ENCODE results near the gene CNGA3. TPM values are rescaled to one million over a fixed set of nuclear protein-coding genes. Genes with fewer than 3 reads are reported as not detected.
A peak's percentile ranks its signal among the peaks of the same experiment; 100 is the strongest.

CNGA3 gene
- polyA plus RNA-seq, 2 donors, result 0.02 to 0.05 TPM

GRCh38 chr2:98441706-98442450, 95.6 kb downstream of the CNGA3 start:
- no peaks in the 10 kb centered on the region for H3K27me3 ChIP-seq (ENCODE audit: control insufficient read depth in 1 of 2, insufficient read depth in 2 of 2, low read length in 2 of 2)
- H3K36me3 ChIP-seq (ENCODE audit: control insufficient read depth in 2 of 2, insufficient read depth in 2 of 2, low read length in 1 of 2), result no peaks in the 10 kb centered on the region
- H3K4me1 ChIP-seq (ENCODE audit: control insufficient read depth in 2 of 2, insufficient read depth in 2 of 2, low read length in 1 of 2), result peaks cover 0 to 9% of the 10 kb centered on the region in 2 donors
- H3K4me3 ChIP-seq (ENCODE audit: low read depth in 1 of 2, low read length in 2 of 2), result no peak overlapping the region
- H3K27ac ChIP-seq (ENCODE audit: low read depth in 2 of 2, low read length in 1 of 2), result no peak overlapping the region
- H3K9me3 ChIP-seq (ENCODE audit: control insufficient read depth in 2 of 2, insufficient read depth in 1 of 2, low read depth in 1 of 2, low read length in 1 of 2), result no peaks in the 10 kb centered on the region
- 72 to 85% methylated on average over 7 of the region's 7 CpGs for WGBS, 2 donors

DNA sequence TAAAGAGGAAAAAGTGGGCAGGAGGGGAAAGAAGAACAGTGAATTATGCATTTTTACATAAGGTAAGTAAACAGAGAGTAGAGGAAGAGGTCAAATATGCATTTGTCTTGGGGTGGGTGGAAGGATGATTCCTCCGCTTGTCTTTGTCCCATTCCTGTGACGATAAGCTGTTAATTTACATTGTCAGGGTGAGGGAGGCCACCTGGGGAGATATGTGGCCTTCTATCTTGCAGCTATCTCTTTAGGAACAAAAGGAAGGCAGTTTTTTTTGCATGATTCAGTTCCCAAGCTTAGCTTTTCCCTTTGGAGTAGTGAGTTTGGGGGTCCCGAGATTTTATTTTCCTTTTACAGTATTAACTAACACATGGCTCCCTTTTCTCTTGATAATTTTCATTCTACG, 96.2 kb downstream of the CNGA3 start:
- H3K36me3 ChIP-seq (ENCODE audit: control insufficient read depth in 2 of 2, insufficient read depth in 2 of 2, low read length in 1 of 2), result no peaks in the 10 kb centered on the region
- WGBS, 2 donors, result 73 to 78% methylated on average over 4 of the region's 4 CpGs

DNA sequence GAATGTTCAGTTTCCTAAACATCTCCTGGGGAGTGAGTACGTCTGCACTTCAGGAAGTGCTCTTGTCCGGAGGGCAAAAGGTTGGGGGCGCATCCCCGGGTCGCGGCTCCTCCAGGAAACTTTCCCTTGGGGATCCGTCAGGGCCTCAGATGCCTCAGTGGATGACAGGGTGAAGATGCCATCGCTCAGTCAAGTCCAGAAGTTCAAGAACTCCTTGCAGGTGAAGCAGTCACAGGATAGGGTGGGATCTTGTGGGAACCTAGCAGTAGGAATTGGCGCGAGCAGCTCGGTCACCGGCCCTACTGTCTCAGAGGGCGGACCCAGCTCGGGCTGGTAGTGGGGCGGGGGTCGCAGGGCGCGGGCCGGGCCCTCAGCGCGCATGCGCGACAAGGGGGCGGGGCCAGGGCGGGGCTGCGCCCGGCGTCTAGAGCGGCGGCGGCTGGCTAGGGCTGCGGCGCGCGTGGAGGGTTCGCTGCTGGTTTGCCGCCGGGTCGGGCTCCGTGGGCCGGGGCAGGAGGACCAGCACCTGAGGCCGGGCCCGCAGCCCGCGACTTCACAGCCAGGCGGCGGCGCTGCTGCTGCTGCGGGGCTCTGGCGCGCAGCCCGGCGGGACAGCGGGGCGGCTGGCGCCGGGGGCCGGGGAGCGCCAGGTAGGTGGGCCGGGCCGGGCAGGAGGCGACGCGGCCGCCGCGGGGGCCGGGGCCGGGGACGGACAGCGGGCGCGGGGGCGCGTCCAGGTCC, 98.3 kb downstream of the CNGA3 start, which contains the start of gene INPP4A:
Gene INPP4A (plus strand): TSS at position 423 of the 741 bp plus-strand sequence. CDS start 75,191 bp downstream, outside the sequence.
- no peaks in the 10 kb centered on the region for H3K27me3 ChIP-seq (ENCODE audit: control insufficient read depth in 1 of 2, insufficient read depth in 2 of 2, low read length in 2 of 2)
- peak within 1 kb of the TSS; percentile 69 to 75 for H3K4me3 ChIP-seq (ENCODE audit: low read depth in 1 of 2, low read length in 2 of 2)
- 0 to 1% methylated on average over 56 to 75 of the region's 75 CpGs for WGBS, 2 donors
- no peaks in the 10 kb centered on the region for H3K9me3 ChIP-seq (ENCODE audit: control insufficient read depth in 2 of 2, insufficient read depth in 1 of 2, low read depth in 1 of 2, low read length in 1 of 2)
- no peaks in the 10 kb centered on the region for H3K36me3 ChIP-seq (ENCODE audit: control insufficient read depth in 2 of 2, insufficient read depth in 2 of 2, low read length in 1 of 2)
- H3K27ac ChIP-seq (ENCODE audit: low read depth in 2 of 2, low read length in 1 of 2), result peak within 1 kb of the TSS; percentile 36 to 66
- H3K4me1 ChIP-seq (ENCODE audit: control insufficient read depth in 2 of 2, insufficient read depth in 2 of 2, low read length in 1 of 2), result peaks cover 0 to 9% of the 10 kb centered on the region in 2 donors

More for the DNA sequence above, 96.2 kb downstream of the CNGA3 start:
- H3K9me3 ChIP-seq (ENCODE audit: control insufficient read depth in 2 of 2, insufficient read depth in 1 of 2, low read depth in 1 of 2, low read length in 1 of 2), result no peaks in the 10 kb centered on the region
- no peaks in the 10 kb centered on the region for H3K27me3 ChIP-seq (ENCODE audit: control insufficient read depth in 1 of 2, insufficient read depth in 2 of 2, low read length in 2 of 2)
- H3K4me3 ChIP-seq (ENCODE audit: low read depth in 1 of 2, low read length in 2 of 2), result no peak overlapping the region
- H3K27ac ChIP-seq (ENCODE audit: low read depth in 2 of 2, low read length in 1 of 2), result no peak overlapping the region
- H3K4me1 ChIP-seq (ENCODE audit: control insufficient read depth in 2 of 2, insufficient read depth in 2 of 2, low read length in 1 of 2), result peaks cover 0 to 9% of the 10 kb centered on the region in 2 donors

DNA sequence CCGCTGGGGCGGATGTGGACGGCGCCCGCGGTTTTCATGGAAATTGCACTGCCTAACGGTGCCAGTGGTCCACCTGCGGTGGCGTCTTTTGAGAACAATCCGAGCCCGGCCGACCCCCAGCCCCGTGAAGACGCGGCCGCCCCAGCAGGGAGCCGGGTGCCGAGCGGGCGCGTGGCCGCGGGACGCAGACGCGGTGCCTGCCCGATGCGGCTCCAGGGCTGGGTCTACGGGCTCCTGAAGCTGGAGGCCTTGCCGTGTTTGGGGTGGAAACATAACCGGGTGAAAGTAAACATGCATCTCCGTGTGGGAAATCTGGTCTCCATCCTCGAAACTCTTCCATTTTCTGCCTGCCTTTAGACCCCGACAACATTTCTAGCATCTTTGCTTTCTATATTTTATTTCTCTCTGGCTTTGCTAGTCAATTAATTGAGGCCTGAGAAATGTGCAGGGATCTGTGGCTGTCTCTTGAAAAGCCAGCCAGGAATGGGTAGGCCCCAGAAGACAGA, 99.0 kb downstream of the CNGA3 start:
- Histone ChIP-seq H3K4me3 (ENCODE audit: low read depth in 1 of 2, low read length in 2 of 2) (peak overlapping the region; percentile 69 to 75), H3K27me3 (ENCODE audit: control insufficient read depth in 1 of 2, insufficient read depth in 2 of 2, low read length in 2 of 2) (no peaks in the 10 kb centered on the region), H3K27ac (ENCODE audit: low read depth in 2 of 2, low read length in 1 of 2) (peak overlapping the region; percentile 36 to 66), H3K9me3 (ENCODE audit: control insufficient read depth in 2 of 2, insufficient read depth in 1 of 2, low read depth in 1 of 2, low read length in 1 of 2) (no peaks in the 10 kb centered on the region), H3K36me3 (ENCODE audit: control insufficient read depth in 2 of 2, insufficient read depth in 2 of 2, low read length in 1 of 2) (no peaks in the 10 kb centered on the region), H3K4me1 (ENCODE audit: control insufficient read depth in 2 of 2, insufficient read depth in 2 of 2, low read length in 1 of 2) (peaks cover 0 to 9% of the 10 kb centered on the region in 2 donors)
- WGBS, 2 donors, result 0% methylated on average over 27 to 34 of the region's 34 CpGs

- Histone ChIP-seq H3K4me3 (ENCODE audit: low read depth in 1 of 2, low read length in 2 of 2) (peak overlapping the region; percentile 69 to 75), H3K27me3 (ENCODE audit: control insufficient read depth in 1 of 2, insufficient read depth in 2 of 2, low read length in 2 of 2) (no peaks in the 10 kb centered on the region), H3K36me3 (ENCODE audit: control insufficient read depth in 2 of 2, insufficient read depth in 2 of 2, low read length in 1 of 2) (no peaks in the 10 kb centered on the region), H3K27ac (ENCODE audit: low read depth in 2 of 2, low read length in 1 of 2) (peak overlapping the region; percentile 20 to 63), H3K4me1 (ENCODE audit: control insufficient read depth in 2 of 2, insufficient read depth in 2 of 2, low read length in 1 of 2) (peaks cover under 1 to 12% of the 10 kb centered on the region in 2 donors), H3K9me3 (ENCODE audit: control insufficient read depth in 2 of 2, insufficient read depth in 1 of 2, low read depth in 1 of 2, low read length in 1 of 2) (no peaks in the 10 kb centered on the region)
- 44 to 49% methylated on average over 19 of the region's 19 CpGs for WGBS, 2 donors
Observed at GRCh38 chr2:98445683-98446581, 99.7 kb downstream of the CNGA3 start.

DNA sequence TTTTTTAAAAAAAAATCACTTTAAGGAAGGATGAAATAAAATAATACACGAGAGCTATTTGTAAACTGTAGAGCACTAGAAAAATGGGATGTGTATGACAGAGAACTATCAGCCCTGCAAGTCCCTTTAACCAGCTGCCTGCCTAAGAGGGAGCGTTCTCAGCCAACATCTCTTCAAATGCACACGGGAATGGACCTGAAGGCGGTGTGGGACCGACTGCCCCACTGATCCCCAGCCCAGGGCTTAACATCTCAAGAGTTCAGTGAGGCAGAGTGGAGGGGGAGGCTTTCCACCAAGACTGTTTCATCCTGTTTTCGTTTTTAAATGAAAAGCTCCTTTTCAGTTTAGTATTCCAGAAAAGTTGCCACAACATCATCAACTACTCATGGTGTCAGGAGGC, 100.6 kb downstream of the CNGA3 start:
- H3K4me1 ChIP-seq (ENCODE audit: control insufficient read depth in 2 of 2, insufficient read depth in 2 of 2, low read length in 1 of 2), result peaks cover 4 to 14% of the 10 kb centered on the region in 2 donors
- H3K27me3 ChIP-seq (ENCODE audit: control insufficient read depth in 1 of 2, insufficient read depth in 2 of 2, low read length in 2 of 2), result no peaks in the 10 kb centered on the region
- no peak overlapping the region for H3K4me3 ChIP-seq (ENCODE audit: low read depth in 1 of 2, low read length in 2 of 2)
- no peaks in the 10 kb centered on the region for H3K9me3 ChIP-seq (ENCODE audit: control insufficient read depth in 2 of 2, insufficient read depth in 1 of 2, low read depth in 1 of 2, low read length in 1 of 2)
- 72 to 82% methylated on average over 6 of the region's 6 CpGs for WGBS, 2 donors
- H3K36me3 ChIP-seq (ENCODE audit: control insufficient read depth in 2 of 2, insufficient read depth in 2 of 2, low read length in 1 of 2), result no peaks in the 10 kb centered on the region
- peak overlapping the region in 1 of 2 donors; percentile 49 for H3K27ac ChIP-seq (ENCODE audit: low read depth in 2 of 2, low read length in 1 of 2)

Other genes starting within 250 kb of the CNGA3 start
- gene INPP4A, start 98.4 kb downstream of the CNGA3 start, polyA plus RNA-seq, result 1 to 10 TPM; 3.4 to 3.8 TPM